A673 (cell line): ENCODE data around the gene PFN2. TPM values are rescaled to one million over a fixed set of nuclear protein-coding genes. Genes with fewer than 3 reads are reported as not detected.

Source experiments
- BruUV-seq: library from RNA; stranded (reverse); fragments of 400-500 nt; replicated peaks from 2 replicates; lab custom pipeline; 2021; lab: Mats Ljungman, UMichigan
- CTCF ChIA-PET: fragments of 300-600 bp; sonication (Branson Sonifier 250); formaldehyde crosslinking; loops from one replicate; lab custom pipeline; 2022; ENCODE audit warnings: antibody characterized with exemption; lab: Charles Lee
- POLR2A ChIA-PET: fragments of 300-600 bp; sonication (Branson Sonifier 250); formaldehyde crosslinking; loops from one replicate; lab custom pipeline; 2022; ENCODE audit warnings: antibody characterized with exemption; ENCODE audit not compliant: low non-redundant PET; lab: Charles Lee
- DNase-seq: peaks from one replicate; pipeline ENCODE4 v3.0.0-alpha.2; 2015; ENCODE audit warnings: low spot score
- H3K27ac ChIP-seq: fragments of 200-600 bp; sonication (generic); 2 replicates; pipeline ENCODE4 v1.5.1; 2016; ENCODE audit warnings: mixed run types, low read depth, mild to moderate bottlenecking, mixed read lengths, antibody characterized with exemption, low read length; ENCODE audit not compliant: poor library complexity, severe bottlenecking
- H3K27me3 ChIP-seq: fragments of 200-600 bp; sonication (generic); replicated peaks from 2 replicates; pipeline ENCODE4 v1.6.1; 2017; ENCODE audit warnings: mixed run types, low read depth, mild to moderate bottlenecking, mixed read lengths, antibody characterized with exemption, low read length; ENCODE audit not compliant: insufficient read depth, poor library complexity
- H3K36me3 ChIP-seq: fragments of 200-600 bp; sonication (generic); 2 replicates; pipeline ENCODE4 v1.6.1; 2016; ENCODE audit warnings: mixed run types, mild to moderate bottlenecking, mixed read lengths, antibody characterized with exemption, low read length; ENCODE audit not compliant: insufficient read depth, poor library complexity, severe bottlenecking
- H3K4me1 ChIP-seq: fragments of 200-600 bp; sonication (generic); 2 replicates; pipeline ENCODE4 v1.6.1; 2017; ENCODE audit warnings: mixed run types, mild to moderate bottlenecking, mixed read lengths, antibody characterized with exemption, low read length; ENCODE audit not compliant: insufficient read depth, poor library complexity, severe bottlenecking
- H3K4me3 ChIP-seq: fragments of 200-600 bp; sonication (generic); 2 replicates; pipeline ENCODE4 v1.5.1; 2016; ENCODE audit warnings: low read depth, mixed run types, mild to moderate bottlenecking, mixed read lengths, low read length; ENCODE audit not compliant: poor library complexity, severe bottlenecking
- H3K9me3 ChIP-seq: fragments of 200-600 bp; sonication (generic); 2 replicates; pipeline ENCODE4 v1.6.1; 2016; ENCODE audit warnings: mixed run types, low read depth, mild to moderate bottlenecking, mixed read lengths, antibody characterized with exemption, low read length; ENCODE audit not compliant: poor library complexity, severe bottlenecking
- CTCF ChIP-seq: fragments of 300-800, 200-600 bp; sonication (generic); conservative IDR thresholded peaks from 2 replicates; pipeline ENCODE4 v1.5.1; 2017; ENCODE audit warnings: low read depth, mild to moderate bottlenecking, antibody characterized with exemption, low read length, moderate library complexity, mixed read lengths
- EZH2 ChIP-seq: fragments of 200-600 bp; sonication (generic); IDR thresholded peaks from 2 replicates; pipeline ENCODE4 v1.6.1; 2017; ENCODE audit warnings: borderline replicate concordance, low read depth, mild to moderate bottlenecking, mixed read lengths, antibody characterized with exemption, low read length; ENCODE audit not compliant: poor library complexity, severe bottlenecking
- intact Hi-C: fragments of 100-400 bp; cut with micrococcal nuclease; formaldehyde crosslinking; loops from one replicate; pipeline ENCODE4 v1.10.0; 2022; ENCODE audit not compliant: unreplicated experiment
- total RNA-seq: library from RNA; stranded (reverse); gene quantifications from 2 replicates; pipeline ENCODE4 v1.2.3, GENCODE V29; 2021

Gene PFN2
- total RNA-seq, 1 experiment from 2014 or later: 374 TPM

GRCh38 chr3:149969110-149969939 lies 1.4 kb downstream of the PFN2 start:
- CTCF ChIA-PET: interaction anchor here (1.0 to 1.4 kb wide), 2 partner anchors 215 kb away, joined by 3 to 9 read pairs; no protein-coding TSS in a partner anchor
- peak; percentile 89 for DNase-seq
- H3K27me3 ChIP-seq: no peaks in the 10 kb centered on the region

GRCh38 chr3:149968216-149968615 lies 2.5 kb downstream of the PFN2 start:
- no peak for DNase-seq
- BruUV-seq: no TSS peak
- Histone ChIP-seq H3K27me3 (no peaks in the 10 kb centered on the region), H3K9me3 (no peaks in the 10 kb centered on the region), H3K27ac (peak overlapping the region; percentile 95), H3K4me1 (peaks cover 42% of the 10 kb centered on the region), H3K4me3 (peak overlapping the region; percentile 83), H3K36me3 (peaks cover 43% of the 10 kb centered on the region)
- TF ChIP-seq CTCF (no peak), EZH2 (no peak)
- CTCF ChIA-PET: interaction anchor here (1.0 to 1.4 kb wide), 3 partner anchors 15 to 252 kb away, joined by 3 to 9 read pairs (median 6); no protein-coding TSS in a partner anchor
- intact Hi-C loops: loop anchor here (10.0 kb wide), 1 partner anchor 527 kb away; no protein-coding TSS in a partner anchor
- POLR2A ChIA-PET: no interaction called here

More at GRCh38 chr3:149969110-149969939, 1.4 kb downstream of the PFN2 start:
- Histone ChIP-seq H3K4me3 (peak overlapping the region; percentile 83), H3K36me3 (peaks cover 36% of the 10 kb centered on the region), H3K4me1 (peaks cover 37% of the 10 kb centered on the region), H3K9me3 (no peaks in the 10 kb centered on the region), H3K27ac (peak overlapping the region; percentile 95)
- intact Hi-C loops: loop anchor here (10.0 kb wide), 1 partner anchor 525 kb away; no protein-coding TSS in a partner anchor
- BruUV-seq: no TSS peak
- POLR2A ChIA-PET: no interaction called here
- TF ChIP-seq CTCF: 0 out of 2 replicates have a peak, but pooled peaks have one; percentile 28
- TF ChIP-seq EZH2: no peak

DNA sequence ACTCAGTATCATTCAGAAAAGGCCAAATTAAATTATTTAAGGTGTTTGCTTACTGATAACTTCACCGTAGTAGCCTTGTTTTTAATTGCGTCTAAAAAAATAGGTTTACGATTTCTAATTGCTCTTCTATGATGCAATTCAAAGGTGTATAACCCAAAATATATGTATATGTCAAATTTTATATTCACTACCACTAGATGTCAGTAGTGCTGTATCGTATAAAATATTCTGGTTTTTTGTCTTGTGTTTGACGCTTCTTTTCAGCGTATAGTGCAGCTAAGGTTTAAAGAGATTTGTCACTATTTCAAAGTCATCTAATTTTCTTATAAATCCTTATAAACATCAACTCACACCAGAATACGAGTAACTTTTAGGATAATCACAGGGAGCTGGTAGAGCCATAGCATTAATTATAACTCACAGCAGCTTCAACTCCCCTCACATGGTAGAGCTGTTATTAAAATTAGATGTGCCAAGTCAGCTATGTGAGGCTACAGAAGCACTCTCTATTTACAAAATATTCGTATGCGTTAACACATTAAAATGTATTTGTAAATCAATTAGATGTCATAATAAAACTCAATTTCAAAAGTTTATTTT lies 3.5 kb downstream of the PFN2 start:
- peak overlapping the region; percentile 95 for H3K27ac ChIP-seq
- POLR2A ChIA-PET: no interaction called here
- no peaks in the 10 kb centered on the region for H3K27me3 ChIP-seq
- DNase-seq: peak; percentile 78
- CTCF ChIA-PET: interaction anchor here (0.6 to 1.2 kb wide), 7 partner anchors 14 to 260 kb away, joined by 3 to 30 read pairs (median 3); no protein-coding TSS in a partner anchor
- TF ChIP-seq CTCF (peak; percentile 68), EZH2 (no peak)
- H3K36me3 ChIP-seq: peaks cover 52% of the 10 kb centered on the region
- H3K4me1 ChIP-seq: peaks cover 42% of the 10 kb centered on the region
- peak overlapping the region; percentile 83 for H3K4me3 ChIP-seq
- BruUV-seq: no TSS peak
- no peaks in the 10 kb centered on the region for H3K9me3 ChIP-seq
- intact Hi-C loops: loop anchor here (1.0 to 10.0 kb wide), 3 partner anchors 217 to 528 kb away; no protein-coding TSS in a partner anchor
